Cardiac fibroblast (primary cell): ENCODE results near the gene NPAS3.

Source experiments
- DNase-seq, 2 donors: peaks; one replicate each; pipeline versions ENCODE4 v3.0.0 to v3.0.0-alpha.2; 2010; ENCODE audit warnings: low read depth in 2 of 2
- H3K4me3 ChIP-seq, 2 donors: replicated peaks in 1 of 2; 1 replicate in 1 of 2; 2 replicates in 1 of 2; pipeline ENCODE4 v1.5.1; 2011; ENCODE audit warnings: low read depth in 2 of 2, low read length in 2 of 2, mild to moderate bottlenecking in 2 of 2, moderate library complexity in 1 of 2
- TF ChIP-seq, protein P1 (sequence below): IDR thresholded peaks from one replicate; pipeline ENCODE4 v1.5.1; 2011; ENCODE audit warnings: low read depth, mild to moderate bottlenecking, low read length, inconsistent platforms

The NPAS3 gene

GRCh38 chr14:33808187-33808586 lies 869.5 kb downstream of the NPAS3 start:
- H3K4me3 ChIP-seq: no peak overlapping the region
- DNase-seq: no peak
- TF ChIP-seq, protein P1, sequence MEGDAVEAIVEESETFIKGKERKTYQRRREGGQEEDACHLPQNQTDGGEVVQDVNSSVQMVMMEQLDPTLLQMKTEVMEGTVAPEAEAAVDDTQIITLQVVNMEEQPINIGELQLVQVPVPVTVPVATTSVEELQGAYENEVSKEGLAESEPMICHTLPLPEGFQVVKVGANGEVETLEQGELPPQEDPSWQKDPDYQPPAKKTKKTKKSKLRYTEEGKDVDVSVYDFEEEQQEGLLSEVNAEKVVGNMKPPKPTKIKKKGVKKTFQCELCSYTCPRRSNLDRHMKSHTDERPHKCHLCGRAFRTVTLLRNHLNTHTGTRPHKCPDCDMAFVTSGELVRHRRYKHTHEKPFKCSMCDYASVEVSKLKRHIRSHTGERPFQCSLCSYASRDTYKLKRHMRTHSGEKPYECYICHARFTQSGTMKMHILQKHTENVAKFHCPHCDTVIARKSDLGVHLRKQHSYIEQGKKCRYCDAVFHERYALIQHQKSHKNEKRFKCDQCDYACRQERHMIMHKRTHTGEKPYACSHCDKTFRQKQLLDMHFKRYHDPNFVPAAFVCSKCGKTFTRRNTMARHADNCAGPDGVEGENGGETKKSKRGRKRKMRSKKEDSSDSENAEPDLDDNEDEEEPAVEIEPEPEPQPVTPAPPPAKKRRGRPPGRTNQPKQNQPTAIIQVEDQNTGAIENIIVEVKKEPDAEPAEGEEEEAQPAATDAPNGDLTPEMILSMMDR: no peak

- DNase-seq: no peak
- no peak overlapping the region for H3K4me3 ChIP-seq
- TF ChIP-seq, protein P1: no peak
Measured at GRCh38 chr14:33809396-33809981, 870.8 kb downstream of the NPAS3 start.

- no peak overlapping the region for H3K4me3 ChIP-seq
- TF ChIP-seq, protein P1: no peak
- peak in 1 of 2 donors; percentile 19 for DNase-seq
Measured at GRCh38 chr14:33810308-33810707, 871.6 kb downstream of the NPAS3 start.

GRCh38 chr14:33811721-33812120 lies 873.0 kb downstream of the NPAS3 start:
- DNase-seq: no peak
- TF ChIP-seq, protein P1: no peak

GRCh38 chr14:33812181-33812580 lies 873.5 kb downstream of the NPAS3 start:
- no peak overlapping the region for H3K4me3 ChIP-seq
- no peak for DNase-seq
- TF ChIP-seq, protein P1: no peak

More at GRCh38 chr14:33811721-33812120, 873.0 kb downstream of the NPAS3 start:
- H3K4me3 ChIP-seq: no peak overlapping the region

- no peak for DNase-seq
- TF ChIP-seq, protein P1: no peak
- H3K4me3 ChIP-seq: no peak overlapping the region
Measured at GRCh38 chr14:33812601-33813000, 873.9 kb downstream of the NPAS3 start.

- H3K4me3 ChIP-seq: no peak overlapping the region
- no peak for DNase-seq
- TF ChIP-seq, protein P1: no peak
Measured at GRCh38 chr14:33814010-33814409, 875.3 kb downstream of the NPAS3 start.
